Hepatocyte (in vitro differentiated cells): ENCODE data around the gene RSU1.

Experiments used
- EZH2 ChIP-seq: fragments of 200-600 bp; sonication (generic); IDR thresholded peaks from 2 replicates; pipeline ENCODE4 v1.6.1; 2016; ENCODE audit warnings: antibody characterized with exemption, mild to moderate bottlenecking, borderline replicate concordance
- EZH2phosphoT487 ChIP-seq: fragments of 200-600 bp; sonication (generic); IDR thresholded peaks from one replicate; pipeline ENCODE4 v1.6.1; 2018; ENCODE audit warnings: antibody characterized with exemption, mild to moderate bottlenecking, low read depth, moderate library complexity; ENCODE audit not compliant: unreplicated experiment, severe bottlenecking
- TF ChIP-seq, protein P1 (sequence below): fragments of 200-600 bp; sonication (generic); IDR thresholded peaks from 2 replicates; pipeline ENCODE4 v1.5.1; 2016; ENCODE audit warnings: antibody characterized with exemption, mild to moderate bottlenecking; ENCODE audit not compliant: poor library complexity

DNA sequence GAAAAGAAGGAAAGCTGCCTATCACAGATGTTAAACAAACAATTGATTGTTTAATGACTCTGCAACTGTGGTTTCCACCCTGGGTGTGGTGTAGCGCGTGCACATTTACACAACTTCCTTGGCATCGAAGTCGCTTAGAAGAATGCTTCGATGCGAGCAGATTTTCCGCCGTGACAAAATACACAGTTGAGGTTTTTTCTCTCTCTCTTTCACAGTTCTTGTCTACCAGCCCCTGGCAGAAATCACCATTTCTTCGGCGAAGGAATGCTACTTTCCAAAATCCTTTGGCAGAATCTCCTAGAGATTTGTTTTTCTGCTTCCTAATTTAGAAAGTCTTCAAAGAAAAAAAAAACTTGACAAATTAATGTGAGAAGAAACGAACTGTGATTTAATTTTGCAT is 224.8 kb downstream of the RSU1 start:
- TF ChIP-seq, protein P1, sequence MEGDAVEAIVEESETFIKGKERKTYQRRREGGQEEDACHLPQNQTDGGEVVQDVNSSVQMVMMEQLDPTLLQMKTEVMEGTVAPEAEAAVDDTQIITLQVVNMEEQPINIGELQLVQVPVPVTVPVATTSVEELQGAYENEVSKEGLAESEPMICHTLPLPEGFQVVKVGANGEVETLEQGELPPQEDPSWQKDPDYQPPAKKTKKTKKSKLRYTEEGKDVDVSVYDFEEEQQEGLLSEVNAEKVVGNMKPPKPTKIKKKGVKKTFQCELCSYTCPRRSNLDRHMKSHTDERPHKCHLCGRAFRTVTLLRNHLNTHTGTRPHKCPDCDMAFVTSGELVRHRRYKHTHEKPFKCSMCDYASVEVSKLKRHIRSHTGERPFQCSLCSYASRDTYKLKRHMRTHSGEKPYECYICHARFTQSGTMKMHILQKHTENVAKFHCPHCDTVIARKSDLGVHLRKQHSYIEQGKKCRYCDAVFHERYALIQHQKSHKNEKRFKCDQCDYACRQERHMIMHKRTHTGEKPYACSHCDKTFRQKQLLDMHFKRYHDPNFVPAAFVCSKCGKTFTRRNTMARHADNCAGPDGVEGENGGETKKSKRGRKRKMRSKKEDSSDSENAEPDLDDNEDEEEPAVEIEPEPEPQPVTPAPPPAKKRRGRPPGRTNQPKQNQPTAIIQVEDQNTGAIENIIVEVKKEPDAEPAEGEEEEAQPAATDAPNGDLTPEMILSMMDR, result no peak
- TF ChIP-seq EZH2phosphoT487 (no peak), EZH2 (no peak)
